ENCODE data around the gene ATP10A.

GRCh38 chr15:25705433-25706115 lies 157.6 kb downstream of the ATP10A start:
- TF ChIP-seq CTCF (IDR thresholded peaks at IDR 0.05) (no peak), POLR2A (IDR thresholded peaks at IDR 0.05) (no peak)
